SK-N-SH (cell line): ENCODE data around the gene PUM1. TPM values are rescaled to one million over a fixed set of nuclear protein-coding genes. Genes with fewer than 3 reads are reported as not detected.

Source experiments
- CTCF ChIA-PET: fragments of 300-600, 350-600 bp; formaldehyde crosslinking; extraction: SDS; loops from one replicate; lab custom pipeline; 2021; lab: Yijun Ruan, JAX
- POLR2A ChIA-PET: fragments of 350-600 bp; sonication (Branson Sonifier 250); formaldehyde crosslinking; extraction: SDS; loops from one replicate; lab custom pipeline; 2020; ENCODE audit warnings: antibody characterized with exemption, inconsistent platforms; lab: Yijun Ruan, JAX
- DNase-seq: peaks from one replicate; pipeline ENCODE4 v3.0.0; 2012
- H2AFZ ChIP-seq: fragments of 200-600 bp; sonication (generic); 2 replicates; pipeline ENCODE4 v1.8.1; 2016; ENCODE audit warnings: antibody characterized with exemption, mild to moderate bottlenecking, low read depth
- H3F3A ChIP-seq: fragments of 200-600 bp; sonication (generic); replicated peaks from 2 replicates; pipeline ENCODE3; 2016; ENCODE audit warnings: antibody characterized with exemption, mild to moderate bottlenecking; ENCODE audit not compliant: insufficient read depth
- H3K27ac ChIP-seq, 2 experiments: fragments of 200-500 bp in 1 of 2; fragments of 200-600 bp in 1 of 2; sonication (Bioruptor generic) in 1 of 2; sonication (generic), shearing (Covaris generic) in 1 of 2; 2 replicates each; pipeline versions ENCODE4 v1.5.1 to v1.6.1; 2014 to 2016; ENCODE audit warnings: low read depth in 2 of 2, inconsistent platforms in 1 of 2, low read length in 1 of 2, mild to moderate bottlenecking in 1 of 2, mixed read lengths in 1 of 2
- H3K27me3 ChIP-seq: fragments of 200-600 bp; sonication (generic), shearing (Covaris generic); 2 replicates; pipeline ENCODE4 v1.6.1; 2016; ENCODE audit warnings: mixed run types; ENCODE audit not compliant: insufficient read depth
- H3K36me3 ChIP-seq, 2 experiments: fragments of 200-500 bp in 1 of 2; fragments of 200-600 bp in 1 of 2; sonication (Bioruptor generic) in 1 of 2; sonication (generic) in 1 of 2; replicated peaks in 1 of 2; 2 replicates each; pipeline versions ENCODE3 to v1.5.1; 2014 to 2016; ENCODE audit warnings: low read length in 1 of 2, mild to moderate bottlenecking in 1 of 2; ENCODE audit not compliant: insufficient read depth in 2 of 2, control insufficient read depth in 1 of 2
- H3K4me1 ChIP-seq, 2 experiments: fragments of 200-500 bp in 1 of 2; fragments of 200-600 bp in 1 of 2; sonication (Bioruptor generic) in 1 of 2; sonication (generic), shearing (Covaris generic) in 1 of 2; 2 replicates each; pipeline versions ENCODE4 v1.5.1 to v1.6.1; 2014 to 2016; ENCODE audit warnings: low read depth in 1 of 2, low read length in 1 of 2, mixed run types in 1 of 2; ENCODE audit not compliant: insufficient read depth in 2 of 2, control insufficient read depth in 1 of 2
- H3K4me2 ChIP-seq: fragments of 200-600 bp; sonication (generic), shearing (Covaris generic); 2 replicates; pipeline ENCODE4 v1.6.1; 2017; ENCODE audit warnings: mixed run types
- H3K4me3 ChIP-seq, 2 experiments: fragments of 200-500 bp in 1 of 2; fragments of 200-600 bp in 1 of 2; sonication (Bioruptor generic) in 1 of 2; sonication (generic), shearing (Covaris generic) in 1 of 2; 2 replicates each; pipeline versions ENCODE4 v1.5.1 to v1.8.1; 2014 to 2016; ENCODE audit warnings: low read depth in 2 of 2, inconsistent platforms in 1 of 2, low read length in 1 of 2, mild to moderate bottlenecking in 1 of 2, mixed read lengths in 1 of 2, moderate library complexity in 1 of 2
- H3K79me2 ChIP-seq: fragments of 200-600 bp; sonication (generic); 2 replicates; pipeline ENCODE4 v1.8.1; 2017; ENCODE audit warnings: mild to moderate bottlenecking; ENCODE audit not compliant: insufficient read depth
- H3K9ac ChIP-seq: fragments of 200-600 bp; sonication (generic); 2 replicates; pipeline ENCODE4 v1.6.1; 2017; ENCODE audit warnings: mixed run types
- H3K9me2 ChIP-seq: fragments of 200-600 bp; sonication (generic); 2 replicates; pipeline ENCODE4 v1.6.1; 2017; ENCODE audit warnings: mixed run types
- H3K9me3 ChIP-seq: fragments of 200-600 bp; sonication (generic); 2 replicates; pipeline ENCODE4 v1.6.1; 2017; ENCODE audit warnings: mixed run types, mild to moderate bottlenecking, moderate library complexity
- H4K20me1 ChIP-seq: fragments of 200-600 bp; sonication (generic); 2 replicates; pipeline ENCODE4 v1.6.1; 2017; ENCODE audit warnings: mild to moderate bottlenecking, mixed run types; ENCODE audit not compliant: insufficient read depth
- CHD2 ChIP-seq: fragments of 150-350 bp; IDR thresholded peaks from 2 replicates; pipeline ENCODE4 v1.6.1; 2018; ENCODE audit warnings: low read length; ENCODE audit not compliant: partially characterized antibody
- FOXM1 ChIP-seq: IDR thresholded peaks from 2 replicates; pipeline ENCODE4 v1.4.0; 2012; ENCODE audit warnings: low read depth, mild to moderate bottlenecking
- GATA2 ChIP-seq: sonication (generic); formaldehyde crosslinking; IDR thresholded peaks from 2 replicates; pipeline ENCODE4 v1.5.0; 2020; ENCODE audit warnings: mild to moderate bottlenecking, missing genetic modification reagents
- JUND ChIP-seq: IDR thresholded peaks from 2 replicates; pipeline ENCODE4 v1.4.0; 2012
- MXI1 ChIP-seq: IDR thresholded peaks from 2 replicates; pipeline ENCODE4 v1.6.1; 2012; ENCODE audit warnings: mild to moderate bottlenecking, low read depth, low read length, improper control_type of control experiment
- NFIC ChIP-seq: IDR thresholded peaks from 2 replicates; pipeline ENCODE4 v1.4.0; 2012; ENCODE audit warnings: borderline replicate concordance
- NRF1 ChIP-seq: IDR thresholded peaks from 2 replicates; pipeline ENCODE4 v1.6.1; 2012; ENCODE audit warnings: low read depth, mild to moderate bottlenecking, low read length
- POLR2AphosphoS5 ChIP-seq: IDR thresholded peaks from 2 replicates; pipeline ENCODE4 v1.6.1; 2012; ENCODE audit warnings: low read depth, low read length
- RAD21 ChIP-seq: IDR thresholded peaks from 2 replicates; pipeline ENCODE4 v1.6.1; 2012; ENCODE audit warnings: mild to moderate bottlenecking, low read length
- RCOR1 ChIP-seq: fragments of 150-350 bp; IDR thresholded peaks from 2 replicates; pipeline ENCODE4 v1.6.1; 2017; ENCODE audit warnings: antibody characterized with exemption, low read length
- RXRA ChIP-seq: IDR thresholded peaks from 2 replicates; pipeline ENCODE4 v1.4.0; 2012; ENCODE audit warnings: low read depth, mild to moderate bottlenecking, borderline replicate concordance
- SIN3A ChIP-seq: IDR thresholded peaks from 2 replicates; pipeline ENCODE4 v1.6.1; 2012; ENCODE audit warnings: low read depth, mild to moderate bottlenecking, low read length, moderate library complexity, borderline replicate concordance
- YY1 ChIP-seq: IDR thresholded peaks from 2 replicates; pipeline ENCODE4 v1.4.0; 2012; ENCODE audit warnings: low read depth, mild to moderate bottlenecking
- WGBS: methylation state at CpG from one replicate; pipeline ENCODE4 v1.1.6; 2017; ENCODE audit warnings: low lambda C conversion rate; 5-methylcytosine and 5-hydroxymethylcytosine counted together
- polyA plus RNA-seq, 3 experiments: library from polyadenylated mRNA; depleted of rRNA; stranded (reverse); fragments of >200 nt; gene quantifications; 2 replicates each; pipeline ENCODE4 v1.2.3, GENCODE V29; 2012
- TF ChIP-seq, protein P1 (sequence below): fragments of 200-600 bp; sonication (generic); IDR thresholded peaks from 2 replicates; pipeline ENCODE4 v1.6.1; 2017; ENCODE audit warnings: antibody characterized with exemption, mild to moderate bottlenecking, moderate library complexity
- TF ChIP-seq, protein P2 (sequence below): IDR thresholded peaks from 2 replicates; pipeline ENCODE4 v1.4.0; 2012; ENCODE audit warnings: low read depth
- TF ChIP-seq, protein P3 (sequence below): IDR thresholded peaks from 2 replicates; pipeline ENCODE4 v1.4.0; 2012; ENCODE audit warnings: low read depth, borderline replicate concordance
- TF ChIP-seq, protein P4 (sequence below): fragments of 150-350 bp; IDR thresholded peaks from 2 replicates; pipeline ENCODE4 v1.6.1; 2016; ENCODE audit warnings: mild to moderate bottlenecking, low read depth, low read length
- TF ChIP-seq, protein P5 (sequence below): IDR thresholded peaks from 2 replicates; pipeline ENCODE4 v1.6.1; 2012; ENCODE audit warnings: mild to moderate bottlenecking, low read depth, low read length, moderate library complexity

The PUM1 gene
- polyA plus RNA-seq, 1 of the 3 experiments (the other 2 are of a cell fraction), result 66.7 TPM

DNA sequence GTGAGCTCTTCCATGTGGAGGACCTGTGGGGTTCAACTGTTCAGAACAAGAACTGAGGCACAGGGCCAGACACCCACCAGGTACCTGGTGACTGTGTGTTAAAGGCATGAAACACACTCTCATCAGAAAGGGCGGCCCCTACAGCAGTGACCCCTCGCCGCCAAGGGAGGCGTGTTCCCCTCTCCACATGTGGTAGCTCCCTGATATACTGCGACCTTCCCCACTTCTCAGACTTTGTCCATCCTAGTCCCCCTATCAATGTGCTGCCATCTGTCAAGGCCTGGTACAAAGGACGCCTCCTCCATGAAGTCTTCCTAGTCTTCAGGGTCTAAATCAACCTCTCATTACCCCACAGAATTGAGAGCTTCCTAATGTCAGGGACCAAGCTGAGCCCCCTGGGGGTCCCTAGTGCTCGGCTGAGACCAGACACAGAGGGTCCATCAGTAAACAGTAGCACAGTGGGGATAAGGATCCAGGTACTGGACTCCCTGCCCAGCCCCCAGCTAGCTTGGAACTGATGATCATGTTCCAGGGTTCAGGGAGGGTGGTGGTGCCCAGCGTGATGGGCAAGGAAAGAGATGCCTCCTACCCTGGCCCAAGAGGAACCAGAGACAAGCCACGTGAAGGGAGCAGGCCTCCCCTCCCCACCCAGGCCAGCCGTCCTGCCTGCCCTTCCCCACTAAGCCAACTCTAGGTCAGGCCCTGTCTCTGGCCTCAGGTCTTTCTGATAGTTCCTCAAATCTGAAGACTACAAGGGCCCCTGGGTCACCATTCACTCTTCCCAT lies 167.3 kb downstream of the PUM1 start:
- DNase-seq, result no peak
- ChIA-PET POLR2A (no interaction called here), CTCF (interaction anchor here (0.8 to 47.0 kb wide), 4 partner anchors 13 to 116 kb away, joined by 3 to 1422 read pairs (median 20); no protein-coding TSS in a partner anchor)
- H3K9ac ChIP-seq, result no peak overlapping the region
- H4K20me1 ChIP-seq, result peaks cover 85% of the 10 kb centered on the region
- H3K36me3 ChIP-seq, result no peaks in the 10 kb centered on the region
- H3F3A ChIP-seq, result no peaks in the 10 kb centered on the region
- no peaks in the 10 kb centered on the region for H3K27me3 ChIP-seq
- peaks cover 3 to 30% of the 10 kb centered on the region in 2 experiments; a peak in 2 of 4 replicates for H3K4me1 ChIP-seq
- H3K27ac ChIP-seq, result no peak overlapping the region
- no peak overlapping the region for H3K4me2 ChIP-seq
- TF ChIP-seq, protein P1, sequence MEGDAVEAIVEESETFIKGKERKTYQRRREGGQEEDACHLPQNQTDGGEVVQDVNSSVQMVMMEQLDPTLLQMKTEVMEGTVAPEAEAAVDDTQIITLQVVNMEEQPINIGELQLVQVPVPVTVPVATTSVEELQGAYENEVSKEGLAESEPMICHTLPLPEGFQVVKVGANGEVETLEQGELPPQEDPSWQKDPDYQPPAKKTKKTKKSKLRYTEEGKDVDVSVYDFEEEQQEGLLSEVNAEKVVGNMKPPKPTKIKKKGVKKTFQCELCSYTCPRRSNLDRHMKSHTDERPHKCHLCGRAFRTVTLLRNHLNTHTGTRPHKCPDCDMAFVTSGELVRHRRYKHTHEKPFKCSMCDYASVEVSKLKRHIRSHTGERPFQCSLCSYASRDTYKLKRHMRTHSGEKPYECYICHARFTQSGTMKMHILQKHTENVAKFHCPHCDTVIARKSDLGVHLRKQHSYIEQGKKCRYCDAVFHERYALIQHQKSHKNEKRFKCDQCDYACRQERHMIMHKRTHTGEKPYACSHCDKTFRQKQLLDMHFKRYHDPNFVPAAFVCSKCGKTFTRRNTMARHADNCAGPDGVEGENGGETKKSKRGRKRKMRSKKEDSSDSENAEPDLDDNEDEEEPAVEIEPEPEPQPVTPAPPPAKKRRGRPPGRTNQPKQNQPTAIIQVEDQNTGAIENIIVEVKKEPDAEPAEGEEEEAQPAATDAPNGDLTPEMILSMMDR, result no peak
- TF ChIP-seq POLR2AphosphoS5, result no peak
- H3K4me3 ChIP-seq, result no peak overlapping the region
- H2AFZ ChIP-seq, result no peak overlapping the region
- no peaks in the 10 kb centered on the region for H3K9me2 ChIP-seq
- no peaks in the 10 kb centered on the region for H3K9me3 ChIP-seq
- WGBS, result 93% methylated on average over 6 of the region's 10 CpGs
- peaks cover 48% of the 10 kb centered on the region; the same call in 1 of the 2 replicates for H3K79me2 ChIP-seq

DNA sequence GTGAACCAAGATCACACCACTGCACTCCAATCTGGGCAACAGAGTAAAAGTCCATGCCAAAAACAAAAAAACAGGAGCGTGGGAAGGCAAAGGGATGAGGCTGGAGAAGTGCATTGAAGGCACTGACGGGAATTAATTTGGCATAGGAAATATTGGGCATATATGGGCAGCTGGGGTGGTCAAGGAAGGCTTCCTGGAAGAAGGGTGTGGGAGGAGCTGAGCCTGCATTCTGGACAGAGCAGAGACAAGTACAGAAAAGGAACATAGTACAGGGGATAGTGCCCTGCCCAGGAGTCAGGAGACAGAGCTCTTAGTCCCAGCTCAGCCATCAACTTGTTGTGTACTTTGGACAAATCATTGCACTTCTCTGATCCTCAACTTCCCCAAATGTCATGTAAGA lies 168.6 kb downstream of the PUM1 start:
- peaks cover 3 to 18% of the 10 kb centered on the region in 2 experiments; a peak in 2 of 4 replicates for H3K4me1 ChIP-seq
- H3K27me3 ChIP-seq, result no peaks in the 10 kb centered on the region
- H4K20me1 ChIP-seq, result peaks cover 82% of the 10 kb centered on the region
- no peaks in the 10 kb centered on the region for H3K36me3 ChIP-seq
- no peaks in the 10 kb centered on the region for H3K9me3 ChIP-seq
- CTCF ChIA-PET, result interaction anchor here (2.0 to 47.0 kb wide), 3 partner anchors 15 to 114 kb away, joined by 9 to 1422 read pairs (median 32); no protein-coding TSS in a partner anchor
- H3K4me2 ChIP-seq, result no peak overlapping the region
- no peaks in the 10 kb centered on the region for H3F3A ChIP-seq
- no peak overlapping the region for H3K4me3 ChIP-seq
- H3K27ac ChIP-seq, result no peak overlapping the region
- DNase-seq, result no peak
- no peaks in the 10 kb centered on the region for H3K9me2 ChIP-seq
- no peak overlapping the region for H3K9ac ChIP-seq
- no peak overlapping the region for H2AFZ ChIP-seq
- POLR2A ChIA-PET, result no interaction called here
- H3K79me2 ChIP-seq, result peaks cover 47% of the 10 kb centered on the region; the same call in 1 of the 2 replicates
- WGBS, result 98% methylated on average over 2 of the region's 2 CpGs
- TF ChIP-seq, protein P2, sequence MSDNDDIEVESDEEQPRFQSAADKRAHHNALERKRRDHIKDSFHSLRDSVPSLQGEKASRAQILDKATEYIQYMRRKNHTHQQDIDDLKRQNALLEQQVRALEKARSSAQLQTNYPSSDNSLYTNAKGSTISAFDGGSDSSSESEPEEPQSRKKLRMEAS, result no peak
- TF ChIP-seq RAD21 (no peak), FOXM1 (no peak), RCOR1 (no peak), RXRA (no peak), CHD2 (no peak), NRF1 (no peak), GATA2 (CRISPR knock-in tag) (no peak), MXI1 (no peak), JUND (no peak), NFIC (no peak), YY1 (no peak), SIN3A (no peak)
- TF ChIP-seq, protein P3, sequence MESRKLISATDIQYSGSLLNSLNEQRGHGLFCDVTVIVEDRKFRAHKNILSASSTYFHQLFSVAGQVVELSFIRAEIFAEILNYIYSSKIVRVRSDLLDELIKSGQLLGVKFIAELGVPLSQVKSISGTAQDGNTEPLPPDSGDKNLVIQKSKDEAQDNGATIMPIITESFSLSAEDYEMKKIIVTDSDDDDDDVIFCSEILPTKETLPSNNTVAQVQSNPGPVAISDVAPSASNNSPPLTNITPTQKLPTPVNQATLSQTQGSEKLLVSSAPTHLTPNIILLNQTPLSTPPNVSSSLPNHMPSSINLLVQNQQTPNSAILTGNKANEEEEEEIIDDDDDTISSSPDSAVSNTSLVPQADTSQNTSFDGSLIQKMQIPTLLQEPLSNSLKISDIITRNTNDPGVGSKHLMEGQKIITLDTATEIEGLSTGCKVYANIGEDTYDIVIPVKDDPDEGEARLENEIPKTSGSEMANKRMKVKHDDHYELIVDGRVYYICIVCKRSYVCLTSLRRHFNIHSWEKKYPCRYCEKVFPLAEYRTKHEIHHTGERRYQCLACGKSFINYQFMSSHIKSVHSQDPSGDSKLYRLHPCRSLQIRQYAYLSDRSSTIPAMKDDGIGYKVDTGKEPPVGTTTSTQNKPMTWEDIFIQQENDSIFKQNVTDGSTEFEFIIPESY, result no peak
- TF ChIP-seq, protein P4, sequence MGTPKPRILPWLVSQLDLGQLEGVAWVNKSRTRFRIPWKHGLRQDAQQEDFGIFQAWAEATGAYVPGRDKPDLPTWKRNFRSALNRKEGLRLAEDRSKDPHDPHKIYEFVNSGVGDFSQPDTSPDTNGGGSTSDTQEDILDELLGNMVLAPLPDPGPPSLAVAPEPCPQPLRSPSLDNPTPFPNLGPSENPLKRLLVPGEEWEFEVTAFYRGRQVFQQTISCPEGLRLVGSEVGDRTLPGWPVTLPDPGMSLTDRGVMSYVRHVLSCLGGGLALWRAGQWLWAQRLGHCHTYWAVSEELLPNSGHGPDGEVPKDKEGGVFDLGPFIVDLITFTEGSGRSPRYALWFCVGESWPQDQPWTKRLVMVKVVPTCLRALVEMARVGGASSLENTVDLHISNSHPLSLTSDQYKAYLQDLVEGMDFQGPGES, result no peak
- TF ChIP-seq, protein P5, sequence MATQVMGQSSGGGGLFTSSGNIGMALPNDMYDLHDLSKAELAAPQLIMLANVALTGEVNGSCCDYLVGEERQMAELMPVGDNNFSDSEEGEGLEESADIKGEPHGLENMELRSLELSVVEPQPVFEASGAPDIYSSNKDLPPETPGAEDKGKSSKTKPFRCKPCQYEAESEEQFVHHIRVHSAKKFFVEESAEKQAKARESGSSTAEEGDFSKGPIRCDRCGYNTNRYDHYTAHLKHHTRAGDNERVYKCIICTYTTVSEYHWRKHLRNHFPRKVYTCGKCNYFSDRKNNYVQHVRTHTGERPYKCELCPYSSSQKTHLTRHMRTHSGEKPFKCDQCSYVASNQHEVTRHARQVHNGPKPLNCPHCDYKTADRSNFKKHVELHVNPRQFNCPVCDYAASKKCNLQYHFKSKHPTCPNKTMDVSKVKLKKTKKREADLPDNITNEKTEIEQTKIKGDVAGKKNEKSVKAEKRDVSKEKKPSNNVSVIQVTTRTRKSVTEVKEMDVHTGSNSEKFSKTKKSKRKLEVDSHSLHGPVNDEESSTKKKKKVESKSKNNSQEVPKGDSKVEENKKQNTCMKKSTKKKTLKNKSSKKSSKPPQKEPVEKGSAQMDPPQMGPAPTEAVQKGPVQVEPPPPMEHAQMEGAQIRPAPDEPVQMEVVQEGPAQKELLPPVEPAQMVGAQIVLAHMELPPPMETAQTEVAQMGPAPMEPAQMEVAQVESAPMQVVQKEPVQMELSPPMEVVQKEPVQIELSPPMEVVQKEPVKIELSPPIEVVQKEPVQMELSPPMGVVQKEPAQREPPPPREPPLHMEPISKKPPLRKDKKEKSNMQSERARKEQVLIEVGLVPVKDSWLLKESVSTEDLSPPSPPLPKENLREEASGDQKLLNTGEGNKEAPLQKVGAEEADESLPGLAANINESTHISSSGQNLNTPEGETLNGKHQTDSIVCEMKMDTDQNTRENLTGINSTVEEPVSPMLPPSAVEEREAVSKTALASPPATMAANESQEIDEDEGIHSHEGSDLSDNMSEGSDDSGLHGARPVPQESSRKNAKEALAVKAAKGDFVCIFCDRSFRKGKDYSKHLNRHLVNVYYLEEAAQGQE, result no peak
